Measurements from ENCODE around the gene DENND1A. TPM values are rescaled to one million over a fixed set of nuclear protein-coding genes. Genes with fewer than 3 reads are reported as not detected.

Gene DENND1A
- total and polyA plus RNA-seq, 2 experiments from 2014 or later: 13.1 to 28.7 TPM

GRCh38 chr9:123605286-123605685, 324.6 kb downstream of the DENND1A start:
- H3K36me3 ChIP-seq (ENCODE audit: insufficient read depth): no peaks in the 10 kb centered on the region
- DNase-seq (ENCODE audit: low spot score): no peak
- H3K27me3 Mint-ChIP-seq (ENCODE audit: insufficient read depth, low read depth, poor library complexity): no peaks in the 10 kb centered on the region
- no peak overlapping the region for H3K4me2 ChIP-seq
- peaks cover 4% of the 10 kb centered on the region; the same call in 2 of the 3 replicates for H3K4me1 Mint-ChIP-seq
- TF ChIP-seq REST (IDR thresholded peaks at IDR 0.05; ENCODE audit: unreplicated experiment) (no peak), STAT1 (IDR thresholded peaks at IDR 0.05; ENCODE audit: unreplicated experiment) (no peak)
- H3K9me3 Mint-ChIP-seq: no peaks in the 10 kb centered on the region
- no peaks in the 10 kb centered on the region for H3K4me1 ChIP-seq (ENCODE audit: insufficient read depth)
- no peaks in the 10 kb centered on the region for H4K20me1 ChIP-seq (replicated peaks; ENCODE audit: insufficient read depth)
- H3F3A ChIP-seq (replicated peaks; ENCODE audit: low read depth): no peaks in the 10 kb centered on the region
- no peaks in the 10 kb centered on the region for H3K9me2 ChIP-seq (ENCODE audit: insufficient read depth)
- no peaks in the 10 kb centered on the region for H3K27me3 ChIP-seq (ENCODE audit: insufficient read depth)
- no peak overlapping the region for H3K27ac Mint-ChIP-seq
- no peaks in the 10 kb centered on the region for H3K36me3 Mint-ChIP-seq (ENCODE audit: low read depth)
- H3K4me3 Mint-ChIP-seq: no peak overlapping the region
- H3K4me3 ChIP-seq: no peak overlapping the region
- H3K27ac ChIP-seq (ENCODE audit: low read depth): no peak overlapping the region
- ATAC-seq: no peak
- no peak overlapping the region for H2AFZ ChIP-seq
- no peaks in the 10 kb centered on the region for H3K79me2 ChIP-seq (replicated peaks; ENCODE audit: insufficient read depth)

- H3K36me3 ChIP-seq (ENCODE audit: insufficient read depth): no peaks in the 10 kb centered on the region
- no peak for ATAC-seq
- no peak overlapping the region for H3K4me2 ChIP-seq
- Mint-ChIP-seq H3K9me3 (no peaks in the 10 kb centered on the region), H3K36me3 (ENCODE audit: low read depth) (no peaks in the 10 kb centered on the region), H3K4me3 (no peak overlapping the region), H3K27me3 (ENCODE audit: insufficient read depth, low read depth, poor library complexity) (no peaks in the 10 kb centered on the region), H3K27ac (no peak overlapping the region), H3K4me1 (peaks cover 4% of the 10 kb centered on the region; the same call in 2 of the 3 replicates)
- H3K79me2 ChIP-seq (replicated peaks; ENCODE audit: insufficient read depth): no peaks in the 10 kb centered on the region
- no peaks in the 10 kb centered on the region for H3K9me2 ChIP-seq (ENCODE audit: insufficient read depth)
- no peaks in the 10 kb centered on the region for H3K27me3 ChIP-seq (ENCODE audit: insufficient read depth)
- H3K4me3 ChIP-seq: no peak overlapping the region
- H3K27ac ChIP-seq (ENCODE audit: low read depth): no peak overlapping the region
- DNase-seq (ENCODE audit: low spot score): no peak
- H3K4me1 ChIP-seq (ENCODE audit: insufficient read depth): no peaks in the 10 kb centered on the region
- no peak overlapping the region for H2AFZ ChIP-seq
- H3F3A ChIP-seq (replicated peaks; ENCODE audit: low read depth): no peaks in the 10 kb centered on the region
- H4K20me1 ChIP-seq (replicated peaks; ENCODE audit: insufficient read depth): no peaks in the 10 kb centered on the region
- no peak for TF ChIP-seq CTCF (conservative IDR thresholded peaks at IDR 0.05; ENCODE audit: low read depth in 2 of 2)
- no peak for TF ChIP-seq POLR2AphosphoS5 (IDR thresholded peaks at IDR 0.05; ENCODE audit: low read depth)
- no peak for TF ChIP-seq ZNF462 (CRISPR knock-in tag; IDR thresholded peaks at IDR 0.05)
- no peak for TF ChIP-seq EZH2phosphoT487 (IDR thresholded peaks at IDR 0.05; ENCODE audit: unreplicated experiment)
- no peak for TF ChIP-seq STAT1 (IDR thresholded peaks at IDR 0.05; ENCODE audit: unreplicated experiment)
- TF ChIP-seq EZH2 (IDR thresholded peaks at IDR 0.05; ENCODE audit: low read depth, unreplicated experiment): no peak
- no peak for TF ChIP-seq CREB1 (CRISPR knock-in tag; IDR thresholded peaks at IDR 0.05; ENCODE audit: low read depth)
- TF ChIP-seq ZNF331 (CRISPR knock-in tag; IDR thresholded peaks at IDR 0.05; ENCODE audit: low read depth): no peak
- TF ChIP-seq NANOG (IDR thresholded peaks at IDR 0.05; ENCODE audit: borderline replicate concordance): no peak
Measured at GRCh38 chr9:123604861-123605260, 325.1 kb downstream of the DENND1A start.
